ENCODE results near the gene LGALS7B. TPM values are rescaled to one million over a fixed set of nuclear protein-coding genes. Genes with fewer than 3 reads are reported as not detected.
A peak's percentile ranks its signal among the peaks of the same experiment; 100 is the strongest.
"Not testable (repeated sequence)": the region's sequence is repeated elsewhere in the genome, so short reads cannot be mapped to it uniquely, and the experiment has no call there.

Gene LGALS7B
- total RNA-seq, 4 donors from 2014 or later = 2.1 to 58.4 (median 9.8) TPM; not detected in 1

- ATAC-seq = no peak
- Histone ChIP-seq H3K36me3 (no peaks in the 10 kb centered on the region), H3K9me3 (no peaks in the 10 kb centered on the region), H3K4me3 (peak overlapping the region in 1 of 2 donors; percentile 37), H3K27me3 (no peaks in the 10 kb centered on the region), H3K27ac (peak overlapping the region in 1 of 4 donors; percentile 25), H3K4me1 (peaks cover 0 to 7% (median 2%) of the 10 kb centered on the region in 3 donors)
- WGBS, 2 donors (ENCODE audit: low coverage in 1 of 2) = 60% methylated on average over 1 of the region's 71 CpGs; no CpG with 5 or more reads in 1 of the 2 donors
- no peak for TF ChIP-seq EP300 (IDR thresholded peaks at IDR 0.05)
- peak in 3 of 4 experiments; percentile 17 to 21 (median 21) for TF ChIP-seq CTCF (IDR thresholded peaks at IDR 0.05)
Measured at GRCh38 chr19:38792250-38793111, 3.5 kb downstream of the LGALS7B start.

- Histone ChIP-seq H3K36me3 (no peaks in the 10 kb centered on the region), H3K4me3 (no peak overlapping the region), H3K4me1 (peaks cover 0 to 7% (median 2%) of the 10 kb centered on the region in 3 donors), H3K27ac (no peak overlapping the region), H3K9me3 (no peaks in the 10 kb centered on the region), H3K27me3 (no peaks in the 10 kb centered on the region)
- TF ChIP-seq CTCF (IDR thresholded peaks at IDR 0.05) (no peak), POLR2A (IDR thresholded peaks at IDR 0.05) (no peak), POLR2AphosphoS5 (IDR thresholded peaks at IDR 0.05) (no peak), EP300 (IDR thresholded peaks at IDR 0.05) (no peak)
- WGBS, 2 donors (ENCODE audit: low coverage in 1 of 2) = 56 to 68% methylated on average over 7 to 8 of the region's 8 CpGs
- no peak for ATAC-seq
Measured at GRCh38 chr19:38793177-38793576, 4.2 kb downstream of the LGALS7B start.

GRCh38 chr19:38793671-38794070, 4.7 kb downstream of the LGALS7B start:
- TF ChIP-seq CTCF (IDR thresholded peaks at IDR 0.05) (no peak), POLR2AphosphoS5 (IDR thresholded peaks at IDR 0.05) (no peak), POLR2A (IDR thresholded peaks at IDR 0.05) (no peak), EP300 (IDR thresholded peaks at IDR 0.05) (no peak)
- WGBS, 2 donors (ENCODE audit: low coverage in 1 of 2) = 88 to 89% methylated on average over 4 of the region's 5 CpGs

GRCh38 chr19:38795549-38795948, 6.5 kb downstream of the LGALS7B start:
- TF ChIP-seq EP300 (IDR thresholded peaks at IDR 0.05) (no peak), POLR2A (IDR thresholded peaks at IDR 0.05) (no peak), CTCF (IDR thresholded peaks at IDR 0.05) (no peak), POLR2AphosphoS5 (IDR thresholded peaks at IDR 0.05) (no peak)
- Histone ChIP-seq H3K9me3 (no peaks in the 10 kb centered on the region), H3K4me3 (no peak overlapping the region), H3K27ac (no peak overlapping the region), H3K36me3 (no peaks in the 10 kb centered on the region), H3K4me1 (peaks cover 0 to 7% (median 2%) of the 10 kb centered on the region in 3 donors), H3K27me3 (no peaks in the 10 kb centered on the region)
- 81 to 85% methylated on average over 3 to 4 of the region's 4 CpGs for WGBS, 2 donors (ENCODE audit: low coverage in 1 of 2)
- ATAC-seq = no peak

More at GRCh38 chr19:38793671-38794070, 4.7 kb downstream of the LGALS7B start:
- Histone ChIP-seq H3K4me3 (no peak overlapping the region), H3K27ac (no peak overlapping the region), H3K27me3 (no peaks in the 10 kb centered on the region), H3K4me1 (peaks cover 0 to 7% (median 2%) of the 10 kb centered on the region in 3 donors), H3K9me3 (no peaks in the 10 kb centered on the region), H3K36me3 (no peaks in the 10 kb centered on the region)
- no peak for ATAC-seq

GRCh38 chr19:38796154-38796553, 7.2 kb downstream of the LGALS7B start:
- no peak for ATAC-seq
- Histone ChIP-seq H3K4me3 (no peak overlapping the region), H3K27ac (no peak overlapping the region), H3K9me3 (no peaks in the 10 kb centered on the region), H3K27me3 (no peaks in the 10 kb centered on the region), H3K36me3 (no peaks in the 10 kb centered on the region), H3K4me1 (peaks cover 0 to 7% (median 2%) of the 10 kb centered on the region in 3 donors)
- TF ChIP-seq EP300 (IDR thresholded peaks at IDR 0.05) = no peak
- TF ChIP-seq POLR2A (IDR thresholded peaks at IDR 0.05) = no peak
- no peak for TF ChIP-seq POLR2AphosphoS5 (IDR thresholded peaks at IDR 0.05)
- no peak for TF ChIP-seq CTCF (IDR thresholded peaks at IDR 0.05)
- WGBS, 2 donors (ENCODE audit: low coverage in 1 of 2) = 43 to 71% methylated on average over 2 of the region's 2 CpGs

- not testable (repeated sequence) for H3K36me3 ChIP-seq, H3K4me1 ChIP-seq, H3K9me3 ChIP-seq, H3K27ac ChIP-seq, H3K27me3 ChIP-seq, H3K4me3 ChIP-seq, ATAC-seq
- WGBS, 2 donors (ENCODE audit: low coverage in 1 of 2) = no CpG with 5 or more reads among the region's 33 CpGs
Measured at GRCh38 chr19:38797781-38798180, 8.8 kb downstream of the LGALS7B start.
